ENCODE data around the gene SUMF1. TPM values are rescaled to one million over a fixed set of nuclear protein-coding genes. Genes with fewer than 3 reads are reported as not detected.

Gene SUMF1
- total and polyA plus RNA-seq, 2 of the 13 experiments (the other 11 are each of a cell fraction or from before 2014, with no cell fraction given) = 18.5 to 28.9 TPM

DNA sequence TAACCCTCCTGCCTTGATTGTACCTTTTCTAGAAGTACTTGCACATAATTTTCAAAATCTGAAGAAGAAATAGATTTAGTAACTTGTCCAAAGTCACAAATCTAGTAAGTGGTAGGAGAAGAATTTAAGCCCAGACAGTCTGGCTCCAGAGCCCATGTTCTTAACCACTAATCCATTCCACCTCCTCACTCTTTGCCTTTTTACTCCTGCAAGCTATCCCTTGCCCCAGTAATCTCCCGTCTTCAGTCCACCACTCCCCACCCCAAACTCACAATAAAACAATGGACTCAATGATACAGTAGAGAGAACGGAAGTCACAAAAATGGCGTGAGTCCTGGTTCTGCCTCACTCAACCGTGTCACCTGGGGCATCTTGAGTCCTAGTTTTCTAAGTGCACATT lies 115.2 kb downstream of the SUMF1 start:
- Histone ChIP-seq H3K27ac (ENCODE audit: extremely low read length, insufficient read depth, low read length) (no peak overlapping the region), H2AFZ (ENCODE audit: low read length) (no peak overlapping the region), H3K9me3 (ENCODE audit: low read length) (no peaks in the 10 kb centered on the region), H4K20me1 (ENCODE audit: insufficient read depth, low read length) (0 out of 2 replicates have a peak, but pooled peaks cover 2% of the 10 kb centered on the region), H3K4me3 (replicated peaks in 1 of 3; ENCODE audit: insufficient read depth in 1 of 3, low read depth in 2 of 3, low read length in 3 of 3) (no peak overlapping the region), H3K4me2 (ENCODE audit: low read depth, low read length) (no peak overlapping the region), H3K4me1 (ENCODE audit: insufficient read depth, low read length) (peaks cover 22% of the 10 kb centered on the region), H3K36me3 (replicated peaks in 1 of 2; ENCODE audit: control insufficient read depth in 1 of 2, insufficient read depth in 2 of 2, low read length in 2 of 2) (no peaks in the 10 kb centered on the region), H3K79me2 (ENCODE audit: insufficient read depth, low read length) (no peaks in the 10 kb centered on the region), H3K27me3 (ENCODE audit: control insufficient read depth in 1 of 2, insufficient read depth in 2 of 2, low read length in 2 of 2) (no peaks in the 10 kb centered on the region), H3K9ac (ENCODE audit: insufficient read depth, low read depth, low read length) (no peak overlapping the region)
- ChIA-PET CTCF (ENCODE audit: low intra/inter-chr PET ratio, low total read pairs) (interaction anchor here (1.6 to 2.3 kb wide), 2 partner anchors 278 to 282 kb away, joined by 3 to 31 read pairs; no protein-coding TSS in a partner anchor), POLR2A (interaction anchor here (1.5 kb wide), 1 partner anchor 142 kb away, joined by 4 read pairs; the partner anchor contains the start of gene ITPR1)
- DNase-seq (ENCODE audit: low spot score) (no peak), ATAC-seq (no peak), FAIRE-seq (no peak)
- in situ Hi-C loops (cut with HindIII; ENCODE audit: extremely low pct_ligation_motif_present, low pct_unique_long_range_greater_than_20kb) (loop anchor here (5.0 to 10.0 kb wide), 2 partner anchors 223 to 280 kb away; no protein-coding TSS in a partner anchor), intact Hi-C loops (cut with micrococcal nuclease; ENCODE audit: unreplicated experiment) (loop anchor here (1.0 kb wide), 2 partner anchors 219 to 281 kb away; no protein-coding TSS in a partner anchor)
- no TSS peak for BruUV-seq (replicated peaks)
- TF ChIP-seq XRCC5 (optimal IDR thresholded peaks at IDR 0.05; ENCODE audit: low read length) = no peak
- TF ChIP-seq TP53 (CRISPR knock-in tag; conservative IDR thresholded peaks at IDR 0.05) = no peak
- no peak for TF ChIP-seq PAF1 (CRISPR knock-in tag; IDR thresholded peaks at IDR 0.05)
- no peak for TF ChIP-seq TBX3 (IDR thresholded peaks at IDR 0.05; ENCODE audit: borderline replicate concordance)
- TF ChIP-seq ELF1 (CRISPR knock-in tag; IDR thresholded peaks at IDR 0.05) = no peak
- TF ChIP-seq MAFF (IDR thresholded peaks at IDR 0.05; ENCODE audit: low read depth, low read length) = no peak
- TF ChIP-seq, protein P1, sequence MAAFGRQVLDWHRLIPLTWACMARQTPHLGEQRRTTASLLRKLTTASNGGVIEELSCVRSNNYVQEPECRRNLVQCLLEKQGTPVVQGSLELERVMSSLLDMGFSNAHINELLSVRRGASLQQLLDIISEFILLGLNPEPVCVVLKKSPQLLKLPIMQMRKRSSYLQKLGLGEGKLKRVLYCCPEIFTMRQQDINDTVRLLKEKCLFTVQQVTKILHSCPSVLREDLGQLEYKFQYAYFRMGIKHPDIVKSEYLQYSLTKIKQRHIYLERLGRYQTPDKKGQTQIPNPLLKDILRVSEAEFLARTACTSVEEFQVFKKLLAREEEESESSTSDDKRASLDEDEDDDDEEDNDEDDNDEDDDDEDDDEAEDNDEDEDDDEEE (CRISPR knock-in tag; IDR thresholded peaks at IDR 0.05) = no peak
- TF ChIP-seq ZNF747 (CRISPR knock-in tag; IDR thresholded peaks at IDR 0.05; ENCODE audit: borderline replicate concordance) = no peak
- no peak for TF ChIP-seq ZNF160 (CRISPR knock-in tag; IDR thresholded peaks at IDR 0.05)
- TF ChIP-seq NAIF1 (CRISPR knock-in tag; IDR thresholded peaks at IDR 0.05; ENCODE audit: borderline replicate concordance) = no peak
- no peak for TF ChIP-seq ZKSCAN5 (CRISPR knock-in tag; IDR thresholded peaks at IDR 0.05)
- no peak for TF ChIP-seq GATA4 (IDR thresholded peaks at IDR 0.05; ENCODE audit: borderline replicate concordance, low read depth)
- no peak for TF ChIP-seq MBNL3 (CRISPR knock-in tag; conservative IDR thresholded peaks at IDR 0.05)
- 95% methylated on average over 4 of the region's 4 CpGs for WGBS (ENCODE audit: low lambda C conversion rate)
